DLD1 (cell line): ENCODE measurements around the gene CA9.

Experiments
- in situ Hi-C: cut with HindIII; loops from 2 replicates; pipeline ENCODE4 v1.10.0; 2017; ENCODE audit warnings: low sequenced_read_pairs

Gene CA9

DNA sequence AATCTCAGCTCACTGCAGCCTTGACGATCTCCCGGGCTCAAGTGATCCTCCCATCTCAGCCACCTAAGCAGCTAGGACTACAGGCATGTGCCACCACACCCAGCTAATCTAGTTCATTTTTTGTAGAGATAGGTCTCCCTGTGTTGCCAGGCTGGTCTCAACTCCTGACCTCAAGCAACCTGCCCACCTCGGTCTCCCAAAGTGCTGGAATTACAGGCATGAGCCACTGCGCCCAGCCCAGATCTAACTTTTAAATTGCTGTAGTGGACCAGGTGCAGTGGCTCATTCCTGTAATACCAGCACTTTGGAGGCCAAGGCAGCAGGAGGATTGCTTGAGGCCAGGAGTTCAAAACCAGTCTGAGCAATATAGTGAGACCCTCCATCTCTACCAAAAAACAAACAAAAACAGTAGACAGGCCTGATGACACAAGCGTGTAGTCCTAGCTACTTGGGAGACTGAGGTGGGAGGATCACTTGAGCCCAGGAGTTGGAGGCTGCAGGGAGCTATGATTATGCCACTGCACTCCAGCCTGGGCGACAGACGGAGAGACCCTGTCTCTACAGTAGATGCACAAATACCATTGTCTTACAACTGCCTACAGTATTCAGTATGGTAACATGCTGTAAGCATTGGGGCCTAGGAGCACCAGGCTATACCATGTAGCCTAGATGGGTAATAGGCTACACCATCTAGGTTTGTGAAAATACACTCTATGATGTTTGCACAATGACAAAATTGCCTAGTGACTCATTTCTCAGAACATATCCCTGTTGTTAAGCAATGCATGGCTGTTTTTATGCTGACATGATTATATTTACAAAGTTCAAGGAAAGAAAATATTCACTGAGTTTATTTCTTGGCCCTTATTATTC is 21.5 kb upstream of the CA9 start:
- in situ Hi-C loops, result no loop called here

DNA sequence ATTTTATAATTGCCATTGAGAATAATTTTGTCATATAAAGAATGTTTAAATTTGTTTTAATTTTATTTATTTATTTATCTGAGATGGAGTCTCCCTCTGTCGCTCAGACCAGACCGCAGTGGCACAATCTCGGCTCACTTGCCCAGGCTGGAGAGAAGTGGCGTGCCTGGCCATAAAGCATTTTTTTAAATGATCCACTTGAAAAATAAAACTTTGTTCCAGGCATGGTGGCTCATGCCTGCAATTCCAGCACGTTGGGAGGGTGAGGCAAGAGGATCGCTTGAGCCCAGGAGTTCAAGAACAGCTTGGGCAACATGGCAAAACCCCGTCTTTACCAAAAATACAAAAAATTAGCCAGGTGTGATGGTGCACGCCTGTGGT is 20.9 kb upstream of the CA9 start:
- in situ Hi-C loops, result no loop called here

GRCh38 chr9:35653611-35654010 is 20.1 kb upstream of the CA9 start:
- in situ Hi-C loops, result no loop called here

GRCh38 chr9:35656348-35656747 is 17.4 kb upstream of the CA9 start:
- in situ Hi-C loops, result no loop called here

DNA sequence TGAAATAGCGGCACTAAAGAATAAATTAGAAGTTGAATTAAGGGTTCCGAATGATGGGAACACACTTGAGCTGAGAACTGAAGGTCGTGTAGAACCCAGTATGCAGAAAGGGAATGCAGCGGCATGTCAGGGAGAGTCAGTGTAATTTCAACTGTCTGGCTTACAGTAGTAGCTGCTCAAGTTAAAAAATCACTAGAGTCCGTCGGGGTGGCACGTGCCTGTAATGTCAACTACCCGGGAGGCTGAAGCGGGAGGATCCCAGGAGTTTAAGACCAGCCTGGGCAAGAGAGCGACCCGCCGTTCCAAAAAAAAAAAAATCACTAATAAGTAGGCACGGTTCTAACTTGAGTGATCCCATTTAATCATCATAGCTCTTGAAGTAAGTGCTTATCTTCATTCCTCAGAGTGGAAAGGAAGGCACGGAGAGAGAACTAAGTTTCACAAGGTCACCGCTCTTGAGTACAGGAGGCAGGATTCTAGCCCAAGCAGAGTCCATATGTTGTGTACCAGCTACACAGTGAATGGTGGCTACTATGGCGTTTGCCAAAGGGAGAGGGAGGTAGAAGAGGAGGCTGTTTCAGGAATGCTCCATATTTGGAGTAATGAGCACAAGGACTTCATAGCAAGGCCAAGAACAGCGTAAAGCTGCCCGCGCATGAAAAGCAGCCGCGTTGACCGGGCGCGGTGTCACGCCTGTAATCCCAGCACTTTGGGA is 16.7 kb upstream of the CA9 start:
- in situ Hi-C loops, result no loop called here

GRCh38 chr9:35657546-35658136 is 16.1 kb upstream of the CA9 start, which contains the start of gene RMRP:
TSS of gene RMRP (minus strand) at chr9:35658019.
- in situ Hi-C loops, result no loop called here

GRCh38 chr9:35658137-35658967 is 15.4 kb upstream of the CA9 start, which contains the start of gene CCDC107:
TSS of gene CCDC107 (plus strand) at chr9:35658292. CDS start at chr9:35658380, 88 bp downstream.
- in situ Hi-C loops, result no loop called here

DNA sequence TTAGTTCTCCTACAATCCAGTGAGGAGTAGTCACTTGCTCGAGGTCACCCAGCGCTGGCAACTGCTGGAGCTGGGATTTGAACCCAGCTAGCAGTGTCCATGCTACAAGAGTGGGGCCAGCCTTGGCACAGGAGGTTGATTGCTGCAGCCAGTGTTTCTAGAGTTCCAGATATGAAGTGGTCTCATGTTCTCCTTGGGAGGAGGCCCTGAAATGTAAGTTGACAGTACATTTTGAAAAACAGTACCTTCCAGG is 14.8 kb upstream of the CA9 start:
- in situ Hi-C loops, result no loop called here

DNA sequence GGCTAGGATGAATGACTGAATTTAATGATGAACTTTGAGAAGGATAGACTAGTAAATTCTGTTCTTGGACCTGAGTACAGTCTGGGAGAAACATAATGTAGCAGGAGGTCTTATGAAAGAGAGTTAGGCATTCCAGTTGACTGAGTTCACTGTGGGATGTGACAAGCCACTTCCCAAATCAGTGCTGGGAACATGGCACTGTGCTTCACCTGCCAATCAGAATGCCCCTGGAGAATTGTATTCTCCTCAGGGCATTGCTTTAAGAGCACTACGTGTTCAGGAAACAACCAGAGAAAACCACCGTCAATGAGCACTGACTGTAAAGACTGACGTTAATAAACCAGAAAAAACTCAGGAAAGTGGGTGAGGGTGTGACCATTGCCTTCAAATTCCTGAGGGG is 14.4 kb upstream of the CA9 start:
- in situ Hi-C loops, result no loop called here

DNA sequence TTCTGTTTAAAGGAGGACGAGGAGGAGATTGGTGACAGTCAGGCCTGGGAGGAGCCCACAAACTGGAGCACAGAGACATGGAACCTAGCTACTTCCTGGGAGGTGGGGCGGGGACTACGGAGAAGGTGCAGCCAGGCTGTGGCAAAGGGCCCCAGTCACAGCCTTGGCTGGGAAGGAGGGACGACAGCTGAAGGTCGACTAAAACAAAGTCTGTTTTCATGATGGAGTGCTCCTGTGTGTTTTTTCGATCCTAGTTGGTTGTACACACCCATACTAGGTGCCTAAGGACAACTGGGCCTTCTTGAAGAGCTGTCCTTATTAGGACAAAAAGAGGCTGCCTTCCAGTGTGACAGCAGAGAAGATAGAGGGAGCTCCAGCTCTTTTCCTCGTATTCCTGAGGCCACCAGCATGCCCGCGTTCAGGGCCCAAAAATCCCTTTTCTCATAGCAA is 12.7 kb upstream of the CA9 start:
- in situ Hi-C loops, result no loop called here

- in situ Hi-C loops, result no loop called here
Observed at GRCh38 chr9:35661756-35662350, 11.9 kb upstream of the CA9 start.

DNA sequence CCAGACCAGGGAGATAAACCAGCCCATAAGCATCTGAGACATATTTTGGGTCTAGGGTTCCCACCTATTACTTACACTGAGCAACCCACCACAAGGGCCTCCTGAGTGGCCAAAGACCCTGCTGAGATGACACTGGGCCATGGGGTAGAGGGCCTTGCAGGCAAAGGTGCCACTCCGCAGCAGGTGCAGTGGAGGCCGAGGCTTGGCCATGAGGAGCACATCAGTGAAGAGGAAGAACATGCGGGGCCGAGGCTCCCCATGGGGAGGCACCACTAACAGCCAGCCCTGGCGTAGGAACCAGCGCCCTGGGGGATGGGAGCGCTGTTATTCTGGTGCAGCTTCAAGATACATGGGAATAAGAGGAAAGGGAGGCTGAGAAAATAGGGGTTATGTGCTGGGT is 11.3 kb upstream of the CA9 start:
- in situ Hi-C loops, result no loop called here

DNA sequence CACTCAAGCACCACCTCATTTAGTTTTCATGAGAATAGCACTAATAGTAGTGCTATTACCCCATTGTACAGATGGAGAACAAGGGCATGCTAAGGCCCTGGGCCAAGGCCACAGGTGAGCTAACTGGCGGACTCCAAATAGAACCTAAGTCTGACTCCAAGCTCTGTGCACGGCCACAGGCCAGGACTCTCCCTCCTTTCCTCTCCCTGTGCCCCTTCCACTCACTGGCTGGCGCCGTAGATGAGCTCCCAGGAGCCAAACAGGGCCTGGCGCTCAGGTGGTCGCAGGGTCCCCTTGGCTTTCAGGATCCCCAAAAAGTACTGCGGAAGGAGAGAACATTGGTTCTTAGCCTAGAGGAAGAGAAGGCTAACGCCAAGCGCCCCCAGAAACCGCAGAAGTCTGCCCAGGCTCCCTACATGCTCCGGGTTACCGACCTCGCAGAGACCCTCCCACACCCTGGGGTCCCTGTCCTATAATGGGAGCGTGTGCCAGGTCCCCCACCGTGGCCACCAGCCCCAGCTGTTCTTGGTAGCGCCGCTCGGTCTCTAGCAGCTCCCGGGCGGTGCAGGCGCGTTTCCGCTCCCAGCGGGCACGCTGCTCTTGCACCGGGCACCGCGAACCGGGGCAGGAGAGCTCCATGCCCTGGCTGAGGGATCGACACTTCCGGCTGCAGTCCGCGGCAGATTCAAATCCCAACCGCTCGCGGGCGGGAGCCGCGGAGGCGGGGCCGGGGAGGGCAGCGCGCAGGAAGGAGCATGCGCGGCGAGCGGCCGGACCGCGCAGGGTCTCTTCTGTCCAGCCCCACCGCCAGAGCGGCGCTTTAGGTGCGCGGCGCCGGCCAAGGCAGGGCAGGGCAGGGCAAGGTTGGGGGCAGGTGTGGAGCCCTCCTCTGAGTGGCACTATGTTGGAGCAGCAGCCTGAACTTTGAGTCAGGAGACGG is 8.9 kb upstream of the CA9 start, which contains the start of gene ARHGEF39:
Gene ARHGEF39, minus strand, starts transcription at position 665 of the 940 bp plus-strand sequence. Its CDS starts 26 bp downstream, at position 639.
- in situ Hi-C loops, result no loop called here

DNA sequence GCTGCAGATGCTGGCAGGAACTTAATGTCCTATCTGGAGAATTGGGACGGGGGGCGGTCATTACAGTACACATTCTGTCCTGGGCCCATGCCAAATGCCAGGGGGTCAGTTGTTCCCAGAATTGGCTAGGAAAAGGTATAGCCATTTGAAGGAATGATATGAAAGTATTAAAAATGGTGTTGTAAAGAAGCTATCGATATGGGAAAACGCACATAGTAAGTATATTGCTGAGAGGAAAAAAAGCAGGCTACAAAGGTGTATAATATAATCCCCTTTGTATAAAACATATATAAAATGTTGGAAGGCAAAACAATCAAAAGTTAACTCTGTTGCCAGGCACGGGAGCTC is 8.3 kb upstream of the CA9 start:
- in situ Hi-C loops, result no loop called here

- in situ Hi-C loops, result no loop called here
Observed at GRCh38 chr9:35666045-35666444, 7.7 kb upstream of the CA9 start.

GRCh38 chr9:35666549-35666948 is 7.2 kb upstream of the CA9 start:
- in situ Hi-C loops, result no loop called here

GRCh38 chr9:35667939-35668338 is 5.8 kb upstream of the CA9 start:
- in situ Hi-C loops, result no loop called here

DNA sequence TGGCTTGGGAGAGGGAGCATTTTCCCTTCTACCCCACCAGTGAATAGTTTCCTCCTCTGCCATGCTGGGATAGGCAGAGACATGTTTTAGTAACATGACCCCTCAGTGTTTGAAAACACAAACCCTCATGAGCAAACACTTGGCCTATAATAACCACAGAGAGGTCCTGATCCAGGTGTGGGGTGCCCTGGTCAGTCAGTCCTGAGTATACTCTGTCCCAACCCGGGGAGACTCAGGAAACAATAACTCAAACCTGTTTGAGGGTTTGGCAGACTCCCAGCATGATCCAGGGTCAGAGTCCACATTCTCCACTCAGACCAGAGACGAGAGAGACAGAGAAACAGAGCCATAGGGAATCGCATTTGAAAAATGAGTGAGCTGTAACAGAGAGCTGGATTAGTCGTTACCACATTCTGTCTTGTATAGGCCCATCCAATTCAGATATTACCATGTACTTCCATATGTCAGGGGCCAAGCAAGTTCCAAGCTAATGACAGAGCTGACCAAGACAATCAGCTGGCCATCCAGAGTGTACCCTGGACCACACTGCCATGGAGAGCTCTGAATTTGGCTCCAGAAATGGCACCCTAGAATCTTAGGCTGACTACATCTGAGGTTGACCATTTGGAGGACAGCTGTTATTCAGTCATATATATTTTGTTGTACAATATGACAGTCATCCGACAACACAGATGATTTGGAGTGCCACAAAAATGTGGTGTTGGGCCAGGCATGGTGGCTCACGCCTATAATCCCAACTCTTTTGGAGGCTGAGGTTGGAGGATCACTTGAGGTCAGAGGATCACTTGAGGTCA is 4.2 kb upstream of the CA9 start:
- in situ Hi-C loops, result no loop called here

DNA sequence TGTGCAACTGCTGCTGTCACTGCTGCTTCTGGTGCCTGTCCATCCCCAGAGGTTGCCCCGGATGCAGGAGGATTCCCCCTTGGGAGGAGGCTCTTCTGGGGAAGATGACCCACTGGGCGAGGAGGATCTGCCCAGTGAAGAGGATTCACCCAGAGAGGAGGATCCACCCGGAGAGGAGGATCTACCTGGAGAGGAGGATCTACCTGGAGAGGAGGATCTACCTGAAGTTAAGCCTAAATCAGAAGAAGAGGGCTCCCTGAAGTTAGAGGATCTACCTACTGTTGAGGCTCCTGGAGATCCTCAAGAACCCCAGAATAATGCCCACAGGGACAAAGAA is 265 bp downstream of the CA9 start:
- in situ Hi-C loops, result no loop called here
